HepG2 (cell line): ENCODE data around the gene ITGB2. TPM values are rescaled to one million over a fixed set of nuclear protein-coding genes. Genes with fewer than 3 reads are reported as not detected.

ENCODE experiments used
- DRAP1 ChIP-seq: IDR thresholded peaks from 2 replicates; pipeline ENCODE4 v1.6.1; 2016; ENCODE audit warnings: missing genetic modification reagents, missing compliant biosample characterization
- HIC2 ChIP-seq: sonication (generic); formaldehyde crosslinking; IDR thresholded peaks from 2 replicates; pipeline ENCODE4 v1.9.0; 2022; ENCODE audit warnings: low read depth, missing genetic modification reagents
- KAT2B ChIP-seq: fragments of 150-350 bp; IDR thresholded peaks from 2 replicates; pipeline ENCODE4 v1.6.1; 2014; ENCODE audit warnings: low read depth, low read length, borderline replicate concordance
- RAD21 ChIP-seq: fragments of 450-650 bp; formaldehyde crosslinking; IDR thresholded peaks from 2 replicates; pipeline ENCODE4 v1.5.0; 2020; ENCODE audit warnings: mild to moderate bottlenecking
- STAT5B ChIP-seq: sonication (generic); formaldehyde crosslinking; IDR thresholded peaks from 2 replicates; pipeline ENCODE4 v1.4.0; 2020; ENCODE audit warnings: missing genetic modification reagents
- ZNF407 ChIP-seq: sonication (generic); formaldehyde crosslinking; IDR thresholded peaks from one replicate; pipeline ENCODE4 v1.5.1; 2020; ENCODE audit warnings: mild to moderate bottlenecking, missing genetic modification reagents; ENCODE audit errors: not compliant biosample characterization
- ZNF513 ChIP-seq: sonication (generic); formaldehyde crosslinking; conservative IDR thresholded peaks from 2 replicates; pipeline ENCODE4 v1.5.0; 2020; ENCODE audit warnings: missing genetic modification reagents
- ZNF543 ChIP-seq: sonication (generic); formaldehyde crosslinking; IDR thresholded peaks from 2 replicates; pipeline ENCODE4 v1.4.0; 2020; ENCODE audit warnings: mild to moderate bottlenecking, missing genetic modification reagents
- ZNF687 ChIP-seq: sonication (generic); formaldehyde crosslinking; IDR thresholded peaks from 2 replicates; pipeline ENCODE4 v1.5.1; 2020; ENCODE audit warnings: mild to moderate bottlenecking, missing genetic modification reagents, moderate library complexity
- ZNF747 ChIP-seq: sonication (generic); formaldehyde crosslinking; IDR thresholded peaks from 2 replicates; pipeline ENCODE4 v1.8.1; 2023; ENCODE audit warnings: missing genetic modification reagents, mild to moderate bottlenecking, borderline replicate concordance
- ZSCAN12 ChIP-seq: sonication (generic); formaldehyde crosslinking; IDR thresholded peaks from 2 replicates; pipeline ENCODE4 v1.9.0; 2021; ENCODE audit warnings: mild to moderate bottlenecking, missing genetic modification reagents
- polyA plus RNA-seq, 8 experiments: library from polyadenylated mRNA; depleted of rRNA in 3 of 8; stranded (reverse) in 7 of 8; unstranded in 1 of 8; fragments of >200 nt; fragmentation: Illumina TruSeq in 4 of 8; extraction: Trizol in 4 of 8; gene quantifications; 2 replicates each; pipeline versions ENCODE4 v1.2.1 to v1.2.3, GENCODE V29; 2011 to 2016; ENCODE audit warnings: low read depth in 4 of 8, missing spikeins in 1 of 8, mixed read lengths in 1 of 8; ENCODE audit not compliant: insufficient read depth in 1 of 8
- total RNA-seq, 5 experiments: library from RNA; depleted of rRNA; stranded (reverse); fragments of >200 nt; fragmentation: Illumina TruSeq; extraction: Trizol; gene quantifications; 2 replicates each; pipeline ENCODE4 v1.2.3, GENCODE V29; 2016; ENCODE audit warnings: low read depth in 1 of 5

The ITGB2 gene
- total and polyA plus RNA-seq, 2 of the 13 experiments (the other 11 are each of a cell fraction or from before 2014, with no cell fraction given), result 4.2 to 18.0 TPM

- TF ChIP-seq RAD21 (CRISPR knock-in tag), result no peak
- TF ChIP-seq ZNF407 (CRISPR knock-in tag), result no peak
- no peak for TF ChIP-seq ZSCAN12 (CRISPR knock-in tag)
- TF ChIP-seq HIC2 (CRISPR knock-in tag), result no peak
- TF ChIP-seq ZNF513 (CRISPR knock-in tag), result no peak
- no peak for TF ChIP-seq ZNF747
- 0 out of 2 replicates have a peak, but pooled peaks have one; percentile 25 for TF ChIP-seq ZNF543 (CRISPR knock-in tag)
- TF ChIP-seq KAT2B, result no peak
- TF ChIP-seq ZNF687 (CRISPR knock-in tag), result peak; percentile 77
- TF ChIP-seq STAT5B, result no peak
- TF ChIP-seq DRAP1 (CRISPR knock-in tag), result no peak
Observed at GRCh38 chr21:44887807-44888580, 32.7 kb downstream of the ITGB2 start (continued).
